GM12878 (cell line): ENCODE results near the gene FAM167B. TPM values are rescaled to one million over a fixed set of nuclear protein-coding genes. Genes with fewer than 3 reads are reported as not detected.
A peak's percentile ranks its signal among the peaks of the same experiment; 100 is the strongest.

Source experiments
- ATAC-seq: fragments of 200-7000 bp; cut with Tn5 transposase; 3 replicates; pipeline ENCODE4 v1.9.1; 2020; ENCODE audit warnings: mild to moderate bottlenecking, moderate library complexity
- BruUV-seq: library from RNA; stranded (reverse); fragments of 400-500 nt; replicated peaks from 2 replicates; lab custom pipeline; 2021; lab: Mats Ljungman, UMichigan
- CTCF ChIA-PET: fragments of 300-600 bp; sonication (Branson Sonifier 250); formaldehyde crosslinking; extraction: SDS; loops from one replicate; lab custom pipeline; 2021; ENCODE audit warnings: inconsistent platforms; lab: Yijun Ruan, JAX
- POLR2A ChIA-PET: fragments of 350-600 bp; formaldehyde crosslinking; extraction: SDS; loops from one replicate; lab custom pipeline; 2021; ENCODE audit warnings: inconsistent platforms; lab: Charles Lee
- RAD21 ChIA-PET: fragments of 300-600 bp; sonication (Branson Sonifier 250); formaldehyde crosslinking; loops from one replicate; lab custom pipeline; 2023; ENCODE audit warnings: antibody characterized with exemption; ENCODE audit not compliant: unreplicated experiment; lab: Charles Lee
- SMC1A ChIA-PET: fragments of 300-600 bp; sonication (Branson Sonifier 250); formaldehyde crosslinking; loops from one replicate; lab custom pipeline; 2023; ENCODE audit not compliant: unreplicated experiment, uncharacterized antibody; lab: Charles Lee
- DNase-seq: peaks from one replicate; pipeline ENCODE4 v3.0.0-alpha.2; 2011; ENCODE audit warnings: low read depth, low spot score
- FAIRE-seq: peaks from 3 replicates; lab custom pipeline; 2011; peaks lifted over from hg19 to GRCh38; lab: Jason Lieb, UNC
- H2AFZ ChIP-seq: 2 replicates; pipeline ENCODE4 v1.6.0; 2011; ENCODE audit warnings: low read depth, low read length, control low read depth; ENCODE audit not compliant: control insufficient read depth
- H3K27ac ChIP-seq: 2 replicates; pipeline ENCODE4 v1.5.1; 2011; ENCODE audit warnings: control low read depth; ENCODE audit not compliant: control insufficient read depth, insufficient read depth
- H3K27me3 ChIP-seq, 2 experiments: replicated peaks in 1 of 2; 2 replicates each; pipeline versions ENCODE4 v1.6.0 to v1.6.1; 2011; ENCODE audit warnings: low read length in 1 of 2; ENCODE audit not compliant: control insufficient read depth in 2 of 2, insufficient read depth in 2 of 2
- H3K36me3 ChIP-seq, 2 experiments: 2 replicates each; pipeline ENCODE4 v1.5.1; 2011; ENCODE audit warnings: low read length in 1 of 2; ENCODE audit not compliant: control insufficient read depth in 2 of 2, insufficient read depth in 2 of 2
- H3K4me1 ChIP-seq: 2 replicates; pipeline ENCODE4 v1.6.1; 2011; ENCODE audit warnings: mild to moderate bottlenecking, low read length, moderate library complexity, mixed read lengths; ENCODE audit not compliant: control insufficient read depth, insufficient read depth
- H3K4me2 ChIP-seq: 2 replicates; pipeline ENCODE4 v1.6.0; 2011; ENCODE audit warnings: control low read depth; ENCODE audit not compliant: control insufficient read depth, insufficient read depth
- H3K4me3 ChIP-seq: fragments of 200-600 bp; sonication (generic); 2 replicates; pipeline ENCODE4 v1.5.1; 2016
- H3K79me2 ChIP-seq: 2 replicates; pipeline ENCODE4 v1.6.0; 2011; ENCODE audit warnings: low read length; ENCODE audit not compliant: control insufficient read depth, insufficient read depth
- H3K9ac ChIP-seq: 2 replicates; pipeline ENCODE4 v1.8.0; 2011; ENCODE audit warnings: low read length, control low read depth, mixed read lengths; ENCODE audit not compliant: control insufficient read depth, insufficient read depth
- H3K9me3 ChIP-seq: replicated peaks from 3 replicates; pipeline ENCODE4 v1.5.1; 2011; ENCODE audit warnings: mild to moderate bottlenecking, low read length; ENCODE audit not compliant: control insufficient read depth, insufficient read depth
- H4K20me1 ChIP-seq: 2 replicates; pipeline ENCODE4 v1.6.0; 2011; ENCODE audit not compliant: control insufficient read depth, insufficient read depth
- IRF4 ChIP-seq: IDR thresholded peaks from 2 replicates; pipeline ENCODE4 v1.6.1; 2011; ENCODE audit warnings: low read depth, low read length
- IRF5 ChIP-seq: fragments of 450-650 bp; IDR thresholded peaks from 2 replicates; pipeline ENCODE4 v1.6.1; 2017; ENCODE audit warnings: borderline replicate concordance
- POLR2A ChIP-seq: IDR thresholded peaks from 2 replicates; pipeline ENCODE4 v1.6.1; 2011; ENCODE audit warnings: low read depth, mild to moderate bottlenecking, low read length
- POLR2AphosphoS5 ChIP-seq: IDR thresholded peaks from 2 replicates; pipeline ENCODE4 v1.6.1; 2011; ENCODE audit warnings: mild to moderate bottlenecking, low read length, inconsistent platforms
- SMC3 ChIP-seq: IDR thresholded peaks from 2 replicates; pipeline ENCODE4 v1.6.1; 2011; ENCODE audit warnings: low read length, improper control_type of control experiment, borderline replicate concordance
- SUPT20H ChIP-seq: IDR thresholded peaks from 2 replicates; pipeline ENCODE4 v1.6.1; 2011; ENCODE audit warnings: low read depth, mild to moderate bottlenecking, low read length, moderate library complexity, borderline replicate concordance; ENCODE audit not compliant: control insufficient read depth
- ZBTB40 ChIP-seq: fragments of 450-650 bp; IDR thresholded peaks from 2 replicates; pipeline ENCODE4 v1.6.1; 2016; ENCODE audit warnings: mild to moderate bottlenecking, moderate library complexity, borderline replicate concordance
- WGBS: methylation state at CpG from one replicate; pipeline ENCODE4 v1.1.6; 2016; ENCODE audit warnings: low lambda C conversion rate; ENCODE audit not compliant: insufficient replicate concordance, insufficient coverage; ENCODE audit errors: missing lambda C conversion rate; 5-methylcytosine and 5-hydroxymethylcytosine counted together
- in situ Hi-C: fragments of 300-500 bp; cut with MboI; formaldehyde crosslinking; loops from 9 replicates; pipeline ENCODE4 v1.14.3; 2018; ENCODE audit warnings: mixed read lengths
- intact Hi-C: fragments of 100-400 bp; cut with micrococcal nuclease; formaldehyde crosslinking; loops from one replicate; pipeline ENCODE4 v1.14.2; 2022; ENCODE audit not compliant: unreplicated experiment
- polyA plus RNA-seq, 11 experiments: library from polyadenylated mRNA; depleted of rRNA in 4 of 11; unstranded in 6 of 11; stranded (reverse) in 5 of 11; fragments of >200 nt; fragmentation: Nextera tagmentation in 4 of 11; fragmentation: Illumina TruSeq in 1 of 11; extraction: Ambion mirVana in 4 of 11; extraction: Trizol in 1 of 11; gene quantifications; 1 replicate in 1 of 11; 2 replicates in 10 of 11; pipeline versions ENCODE4 v1.2.1 to v1.2.3, GENCODE V29; 2011 to 2016; ENCODE audit warnings: inconsistent platforms in 2 of 11, missing spikeins in 2 of 11, low read depth in 1 of 11
- total RNA-seq, 4 experiments: library from RNA; depleted of rRNA in 3 of 4; stranded (reverse); fragments of >200 nt in 3 of 4; fragmentation: Illumina TruSeq in 1 of 4; extraction: Trizol in 1 of 4; gene quantifications; 2 replicates each; pipeline versions ENCODE4 v1.2.1 to v1.2.3, GENCODE V29; 2013 to 2021

The FAM167B gene
- total and polyA plus RNA-seq, 10 of the 15 experiments (the other 5 are each of a cell fraction or from before 2014, with no cell fraction given) = 0.07 to 1.2 (median 0.36) TPM; not detected in 2

DNA sequence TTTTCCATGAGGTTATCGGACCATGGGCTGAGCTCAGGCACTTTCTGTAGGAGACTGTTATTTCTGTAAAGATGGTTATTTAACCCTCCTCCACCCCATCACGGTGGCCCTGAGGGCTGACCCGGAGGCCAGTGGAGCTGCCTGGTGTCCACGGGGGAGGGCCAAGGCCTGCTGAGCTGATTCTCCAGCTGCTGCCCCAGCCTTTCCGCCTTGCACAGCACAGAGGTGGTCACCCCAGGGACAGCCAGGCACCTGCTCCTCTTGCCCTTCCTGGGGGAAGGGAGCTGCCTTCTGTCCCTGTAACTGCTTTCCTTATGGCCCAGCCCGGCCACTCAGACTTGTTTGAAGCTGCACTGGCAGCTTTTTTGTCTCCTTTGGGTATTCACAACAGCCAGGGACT, 49.2 kb upstream of the FAM167B start:
- H3K4me3 ChIP-seq = no peak overlapping the region
- POLR2A ChIA-PET = interaction anchor here (0.6 to 1.2 kb wide), 3 partner anchors 16 to 60 kb away, joined by 3 to 5 read pairs (median 4); no protein-coding TSS in a partner anchor
- peak; percentile 31; the same call in 1 of the 2 replicates for TF ChIP-seq POLR2A
- no peak for TF ChIP-seq SUPT20H
- TF ChIP-seq, all 136 proteins: peak for 1
- Histone ChIP-seq H3K27me3 (no peaks in the 10 kb centered on the region), H3K36me3 (peaks cover 29 to 35% of the 10 kb centered on the region in 2 experiments), H3K27ac (no peak overlapping the region), H3K9me3 (no peaks in the 10 kb centered on the region), H3K4me1 (peaks cover 21% of the 10 kb centered on the region), H3K4me2 (no peak overlapping the region), H4K20me1 (no peaks in the 10 kb centered on the region), H3K79me2 (peaks cover 17% of the 10 kb centered on the region), H3K9ac (no peak overlapping the region), H2AFZ (no peak overlapping the region)
- DNase-seq = no peak
- ChIA-PET SMC1A (interaction anchor here (0.7 to 1.3 kb wide), 3 partner anchors 15 to 125 kb away, joined by 3 read pairs; no protein-coding TSS in a partner anchor), CTCF (interaction anchor here (0.9 to 1.0 kb wide), 2 partner anchors 18 to 89 kb away, joined by 3 to 5 read pairs; partner anchors contain the start of gene KPNA6), RAD21 (interaction anchor here (0.8 to 1.5 kb wide), 3 partner anchors 8 to 17 kb away, joined by 3 to 13 read pairs (median 3); partner anchors contain the start of gene TXLNA)
- ATAC-seq = no peak
- BruUV-seq = no TSS peak
- in situ Hi-C loops (no loop called here), intact Hi-C loops (no loop called here)
- no peak for FAIRE-seq
- 81% methylated on average over 6 of the region's 6 CpGs for WGBS

DNA sequence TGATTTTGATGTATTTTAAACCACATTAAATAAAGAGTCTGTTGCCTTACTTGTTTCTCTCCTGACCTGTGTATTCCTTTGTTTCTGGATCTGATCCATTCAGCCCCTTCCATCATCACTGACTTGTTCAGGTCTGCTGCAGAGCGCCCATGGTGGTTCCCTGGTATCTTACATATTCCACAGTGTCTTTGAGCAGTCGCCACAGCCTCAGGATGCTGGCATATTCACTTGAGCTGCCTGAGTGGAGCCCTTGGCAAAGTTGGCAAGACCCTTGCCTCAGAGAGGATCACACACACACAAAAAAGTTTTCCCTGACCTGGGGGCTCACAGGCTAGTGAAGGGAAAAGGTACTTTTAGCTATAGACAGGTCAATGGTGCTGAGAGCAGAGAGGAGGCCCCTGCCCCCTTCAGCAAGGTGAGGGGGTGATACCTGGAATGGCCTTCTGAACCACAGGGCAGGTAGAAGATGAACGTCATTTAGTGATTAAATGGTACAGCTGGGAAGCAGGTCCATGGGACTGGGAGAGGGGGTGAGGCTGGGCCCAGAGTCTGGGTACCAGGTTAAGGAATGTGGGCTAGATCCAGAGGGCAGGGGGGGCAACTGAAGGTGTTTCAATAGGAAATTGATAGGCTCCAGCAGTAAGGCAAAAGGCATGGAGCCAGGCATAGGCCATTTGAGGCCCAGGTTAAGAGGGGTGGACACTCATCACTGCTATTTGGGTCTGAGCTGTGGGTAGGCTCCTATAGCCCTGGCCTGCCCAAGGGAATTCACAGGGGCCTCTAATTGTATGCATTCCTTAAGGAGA, 48.6 kb upstream of the FAM167B start:
- Histone ChIP-seq H4K20me1 (no peaks in the 10 kb centered on the region), H3K4me2 (no peak overlapping the region), H3K27ac (no peak overlapping the region), H3K79me2 (peaks cover 17% of the 10 kb centered on the region), H3K36me3 (peaks cover 26 to 32% of the 10 kb centered on the region in 2 experiments), H3K4me3 (no peak overlapping the region), H3K9me3 (no peaks in the 10 kb centered on the region), H3K27me3 (no peaks in the 10 kb centered on the region), H3K9ac (no peak overlapping the region), H3K4me1 (peaks cover 21% of the 10 kb centered on the region), H2AFZ (no peak overlapping the region)
- WGBS = 100% methylated on average over 3 of the region's 3 CpGs
- in situ Hi-C loops = no loop called here
- ChIA-PET POLR2A (interaction anchor here (1.2 kb wide), 1 partner anchor 17 kb away, joined by 5 read pairs; no protein-coding TSS in a partner anchor), CTCF (interaction anchor here (1.0 to 2.1 kb wide), 2 partner anchors 17 to 118 kb away, joined by 4 to 5 read pairs; no protein-coding TSS in a partner anchor), RAD21 (interaction anchor here (0.6 to 4.2 kb wide), 3 partner anchors 18 to 45 kb away, joined by 3 to 22 read pairs (median 13); partner anchors contain the start of gene TXLNA), SMC1A (interaction anchor here (1.1 kb wide), 1 partner anchor 16 kb away, joined by 3 read pairs; no protein-coding TSS in a partner anchor)
- BruUV-seq = no TSS peak
- intact Hi-C loops = no loop called here
- FAIRE-seq (no peak), ATAC-seq (no peak), DNase-seq (no peak)
- TF ChIP-seq IRF5 (no peak), ZBTB40 (no peak), IRF4 (no peak), SMC3 (no peak), POLR2AphosphoS5 (0 out of 2 replicates have a peak, but pooled peaks have one; percentile 43)
